Midbrain (tissue), 1 donor: Measurements from ENCODE around the gene BBS12.
"Not testable (repeated sequence)": the region's sequence is repeated elsewhere in the genome, so short reads cannot be mapped to it uniquely, and the experiment has no call there.

ENCODE experiments used
- DNase-seq: peaks from one replicate; lab custom pipeline; 2025; lab: John Stamatoyannopoulos, UW

The BBS12 gene

DNA sequence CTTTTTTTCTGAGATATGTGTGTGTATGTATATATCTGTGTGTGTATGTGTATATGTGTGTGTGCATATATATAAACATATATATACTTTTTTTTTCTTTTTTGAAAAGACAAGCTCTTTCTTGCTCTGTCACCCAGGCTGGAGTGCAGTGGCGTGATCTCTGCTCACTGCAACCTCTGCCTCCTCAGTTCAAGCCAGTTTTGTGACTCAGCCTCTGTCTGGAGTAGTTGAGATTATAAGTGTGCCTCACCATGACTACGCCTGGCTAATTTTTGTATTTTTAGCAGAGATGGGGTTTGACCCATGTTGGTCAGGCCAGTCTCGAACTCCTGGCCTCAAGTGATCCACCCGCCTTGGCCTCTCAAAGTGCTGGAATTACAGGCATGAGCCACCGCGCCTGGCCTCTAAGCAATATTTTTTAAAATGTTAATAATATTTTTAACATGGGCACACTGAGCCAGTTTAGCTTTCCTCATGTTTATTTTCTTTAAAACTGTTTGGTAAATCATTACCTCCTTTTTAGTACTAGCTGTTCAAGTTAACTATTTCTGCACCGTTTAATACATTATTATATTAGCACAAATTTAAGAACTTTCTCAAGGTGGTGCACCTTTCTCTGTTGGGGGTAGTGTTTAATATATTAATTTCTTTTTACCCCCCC is 33.3 kb downstream of the BBS12 start:
- no peak for DNase-seq

- DNase-seq = no peak
Measured at GRCh38 chr4:122766353-122766705, 33.8 kb downstream of the BBS12 start.

DNA sequence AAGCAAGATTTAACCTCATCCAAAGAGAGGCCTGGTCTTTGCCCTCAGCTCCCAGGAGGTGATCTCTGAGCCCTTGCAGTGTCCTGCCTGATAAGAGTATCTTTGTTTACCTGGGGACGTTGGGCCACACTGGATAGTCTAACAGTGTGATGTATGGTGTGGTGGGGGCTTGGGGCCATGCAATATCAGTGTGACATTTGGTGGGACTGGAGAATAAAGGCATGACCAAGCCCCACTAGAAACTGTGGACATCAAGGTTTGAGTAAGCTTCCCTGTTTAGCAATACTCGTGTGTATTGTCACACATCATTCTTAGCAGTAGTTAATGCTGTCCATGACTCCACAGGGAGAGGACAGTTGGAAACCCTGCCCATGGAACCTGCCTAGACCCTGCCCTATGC is 34.4 kb downstream of the BBS12 start:
- DNase-seq = no peak

GRCh38 chr4:122771724-122772123 is 39.2 kb downstream of the BBS12 start:
- DNase-seq = no peak

DNA sequence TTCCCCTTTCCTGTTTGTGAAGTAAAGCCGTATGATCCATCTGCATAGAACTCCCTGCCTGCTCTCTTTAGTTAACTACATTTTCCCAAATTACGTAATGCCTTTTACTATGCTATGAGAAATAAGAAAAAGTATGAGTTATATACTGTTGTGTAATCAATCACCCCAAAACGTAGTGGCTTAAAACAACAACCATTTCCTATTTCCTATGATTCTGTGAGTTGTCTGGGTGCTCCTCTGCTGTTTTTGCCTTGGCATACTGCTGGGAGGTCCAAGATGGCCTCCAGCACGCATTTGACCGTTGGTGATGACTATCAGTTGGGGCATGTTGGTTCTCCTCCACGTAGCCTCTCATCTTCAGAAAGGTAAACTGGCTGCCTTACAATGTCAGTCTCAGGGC is 39.8 kb downstream of the BBS12 start:
- DNase-seq = no peak

GRCh38 chr4:122772986-122773385 is 40.5 kb downstream of the BBS12 start:
- DNase-seq = no peak

DNA sequence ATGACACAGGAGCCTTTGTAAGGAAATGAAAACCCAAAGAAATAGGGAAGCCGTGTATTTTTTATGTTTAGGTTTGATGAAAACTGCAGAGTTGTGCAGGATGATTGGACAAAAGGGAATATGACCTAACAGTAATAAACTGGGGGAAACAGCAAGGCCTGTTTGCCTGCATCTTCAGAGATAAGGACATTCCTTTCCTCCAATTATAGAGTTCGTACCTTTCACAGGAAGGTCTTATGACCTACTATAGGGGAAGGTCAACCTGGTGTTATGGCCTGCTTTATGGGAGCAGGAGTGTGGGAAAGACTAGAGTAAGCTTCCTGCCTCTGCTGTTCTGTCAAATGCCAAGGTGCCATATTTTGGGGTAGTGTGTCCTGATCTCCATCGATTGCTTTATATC is 42.5 kb downstream of the BBS12 start:
- DNase-seq = no peak

DNA sequence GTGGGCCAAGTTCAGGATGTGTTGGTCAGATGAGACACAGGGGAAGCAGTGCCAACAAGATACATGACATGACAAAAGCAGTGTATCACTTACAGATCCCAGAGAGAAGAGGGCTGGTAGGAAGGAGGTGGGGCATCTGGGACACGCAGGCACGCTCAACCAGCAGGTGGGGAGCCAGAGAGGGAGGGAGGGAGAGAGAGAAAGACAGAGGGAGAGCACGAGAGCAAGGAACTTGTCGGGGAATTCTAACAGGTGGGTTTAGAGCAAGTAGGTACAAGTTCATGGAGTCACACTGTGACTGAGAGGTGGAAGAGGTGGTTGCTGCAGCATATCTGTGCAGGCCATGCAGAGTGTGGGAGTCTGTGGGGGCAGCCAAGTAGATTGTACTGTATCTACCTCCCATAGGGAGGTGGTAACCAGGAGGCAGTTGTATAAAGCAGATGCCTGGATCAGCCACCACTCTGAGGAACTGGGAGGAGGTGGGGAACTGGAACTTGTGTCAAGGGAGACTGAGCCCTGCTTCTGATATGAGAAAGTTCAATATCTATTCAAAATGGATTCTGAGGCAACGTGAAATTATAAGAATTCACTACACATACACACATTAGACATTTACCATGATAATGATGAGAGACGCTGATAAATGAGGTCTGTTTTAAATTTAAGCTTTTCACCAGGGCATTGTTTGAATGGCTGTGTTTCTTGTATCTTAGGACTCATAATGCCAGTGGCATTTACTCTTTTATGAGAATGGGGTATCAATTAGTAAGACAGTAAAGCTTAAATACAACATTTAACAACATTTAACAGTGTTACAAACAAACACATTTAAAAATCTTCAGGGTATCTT is 43.7 kb downstream of the BBS12 start:
- no peak for DNase-seq

GRCh38 chr4:122776916-122777315 is 44.4 kb downstream of the BBS12 start:
- DNase-seq = no peak

DNA sequence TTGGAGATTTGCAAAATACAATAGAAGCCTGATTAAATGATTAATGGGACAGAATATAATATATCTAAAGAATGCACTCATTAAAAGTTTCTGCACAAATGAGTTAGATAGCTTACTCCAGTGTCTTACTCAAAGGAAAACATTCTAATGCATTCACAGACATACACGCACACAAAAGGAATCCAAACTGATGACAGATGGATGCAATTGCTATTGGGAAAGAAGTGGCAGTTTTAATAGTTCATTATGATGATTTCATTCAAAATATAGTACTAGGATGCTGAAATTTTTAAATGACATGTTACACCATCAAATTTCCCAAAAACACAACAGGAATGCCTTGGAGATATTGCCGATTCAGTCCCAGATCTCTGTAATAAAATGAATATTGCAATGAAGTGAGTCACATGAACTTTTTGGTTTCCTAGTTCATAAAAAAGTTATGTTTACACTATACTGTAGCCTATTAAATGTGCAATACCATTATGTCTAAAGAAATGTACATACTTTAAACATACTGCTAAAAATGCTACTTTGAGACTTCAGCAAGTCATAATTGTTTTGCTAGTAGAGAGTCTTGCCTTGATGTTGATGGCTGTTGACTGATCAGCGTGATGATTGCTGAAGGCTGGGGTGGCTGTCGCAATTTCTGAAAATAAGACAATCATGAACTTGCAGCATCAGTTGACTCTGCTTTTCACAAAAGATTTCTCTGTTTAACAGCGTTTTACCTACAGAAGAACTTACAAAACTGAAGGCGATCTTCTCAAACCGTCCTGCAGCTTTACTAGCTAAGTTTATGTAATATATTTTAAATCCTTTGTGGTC is 45.6 kb downstream of the BBS12 start:
- no peak for DNase-seq

GRCh38 chr4:122781486-122781885 is 49.0 kb downstream of the BBS12 start:
- no peak for DNase-seq

- DNase-seq = peak; percentile 5
Measured at GRCh38 chr4:122783301-122784215, 51.1 kb downstream of the BBS12 start.

DNA sequence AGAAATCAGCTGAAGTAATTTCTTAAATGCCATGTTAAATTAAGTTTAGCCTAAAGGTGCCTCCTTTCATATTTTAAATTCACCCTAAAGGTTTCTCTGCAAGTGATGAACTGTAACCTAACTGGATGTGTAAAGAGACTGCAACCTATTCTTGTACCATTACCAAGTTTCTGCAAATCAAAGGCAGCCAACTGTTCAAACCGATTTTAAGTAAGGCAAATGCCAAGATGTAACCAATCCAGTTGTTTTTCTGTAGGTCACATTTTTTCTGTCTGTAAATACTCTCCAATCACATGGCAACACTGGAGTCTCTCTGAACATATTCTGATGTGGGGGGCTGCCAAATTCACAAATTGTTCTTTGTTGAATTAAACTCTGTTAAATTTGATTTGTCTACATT is 51.8 kb downstream of the BBS12 start:
- DNase-seq = no peak

DNA sequence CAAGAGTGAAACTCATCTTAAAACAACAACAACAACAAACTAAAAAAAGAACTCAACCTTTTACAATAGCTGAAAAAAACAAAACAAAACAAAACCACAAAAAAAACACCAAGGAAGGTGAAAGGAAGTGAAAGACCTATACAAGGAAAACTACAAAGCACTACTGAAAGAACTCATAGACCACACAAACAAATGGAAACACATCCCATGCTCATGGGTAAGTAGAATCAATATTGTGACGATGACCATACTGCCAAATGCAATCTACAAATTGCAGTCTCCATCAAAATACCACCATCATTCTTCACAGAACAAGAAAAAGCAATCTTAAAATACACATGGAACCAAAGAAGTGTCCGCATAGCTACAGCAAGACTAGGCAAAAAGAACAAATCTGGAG is 52.6 kb downstream of the BBS12 start:
- no peak for DNase-seq

DNA sequence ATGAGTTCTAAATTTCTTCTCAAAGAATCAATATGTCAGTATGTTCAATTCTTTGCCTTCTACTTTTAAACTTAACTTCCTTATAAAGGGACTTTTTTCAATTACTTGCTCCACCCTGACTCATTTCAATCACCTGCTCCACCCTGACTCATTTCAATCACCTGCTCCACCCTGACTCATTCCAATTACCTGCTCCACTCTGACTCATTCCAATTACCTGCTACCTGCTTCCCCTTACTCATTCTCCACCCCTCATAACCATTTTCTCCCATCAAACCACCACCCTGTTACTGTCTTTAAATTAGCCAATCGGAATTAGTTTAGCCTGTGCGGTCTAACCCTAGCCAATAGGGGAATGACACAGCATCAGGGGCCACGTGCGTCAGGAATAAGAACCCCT is 53.8 kb downstream of the BBS12 start:
- not testable (repeated sequence) for DNase-seq

DNA sequence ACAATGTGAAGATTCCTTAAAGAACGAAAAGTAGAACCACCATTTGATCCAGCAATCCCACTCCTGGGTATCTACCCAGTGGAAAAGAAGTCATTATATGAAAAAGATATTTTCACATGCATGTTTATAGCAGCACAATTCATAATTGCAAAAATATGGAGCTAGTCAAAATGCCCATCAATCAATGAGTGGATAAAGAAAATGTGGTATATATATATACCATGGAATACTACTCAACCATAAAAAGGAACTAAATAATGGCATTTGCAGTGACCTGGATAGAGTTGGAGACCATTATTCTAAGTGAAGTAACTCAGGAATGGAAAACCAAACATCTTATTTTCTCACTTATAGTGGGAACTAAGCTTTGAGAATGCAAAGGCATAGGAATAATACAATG is 54.4 kb downstream of the BBS12 start:
- not testable (repeated sequence) for DNase-seq

DNA sequence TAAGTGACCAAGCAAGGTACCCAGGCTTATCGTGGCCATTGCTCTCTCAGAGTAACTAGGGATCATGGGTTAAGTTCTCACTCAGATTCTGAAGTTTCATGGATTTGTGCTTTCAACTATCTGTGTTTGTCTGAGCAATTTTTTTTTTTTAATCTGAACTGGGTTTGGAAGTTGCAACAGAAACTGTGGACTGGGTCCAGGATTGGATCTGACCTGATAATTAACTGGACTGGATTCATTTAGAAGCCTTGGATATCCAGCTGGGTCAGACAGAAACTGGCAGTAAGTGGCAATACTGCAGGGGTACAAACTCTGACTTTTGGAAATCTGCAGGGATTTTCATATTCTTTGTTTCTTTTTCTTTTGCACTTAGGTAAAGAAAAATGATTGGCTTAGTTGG is 55.4 kb downstream of the BBS12 start:
- DNase-seq = no peak

- DNase-seq = no peak
Measured at GRCh38 chr4:122788935-122789334, 56.4 kb downstream of the BBS12 start.

GRCh38 chr4:122793811-122794210 is 61.3 kb downstream of the BBS12 start:
- DNase-seq = no peak
